GM19452 (cell line): ENCODE results near the gene CPNE5.
"Not testable (repeated sequence)": the region's sequence is repeated elsewhere in the genome, so short reads cannot be mapped to it uniquely, and the experiment has no call there.

Experiments
- ATAC-seq: cut with Tn5 transposase; IDR thresholded peaks from one replicate; pipeline ENCODE4 v1.9.1; 2021; ENCODE audit not compliant: unreplicated experiment

CPNE5 gene

DNA sequence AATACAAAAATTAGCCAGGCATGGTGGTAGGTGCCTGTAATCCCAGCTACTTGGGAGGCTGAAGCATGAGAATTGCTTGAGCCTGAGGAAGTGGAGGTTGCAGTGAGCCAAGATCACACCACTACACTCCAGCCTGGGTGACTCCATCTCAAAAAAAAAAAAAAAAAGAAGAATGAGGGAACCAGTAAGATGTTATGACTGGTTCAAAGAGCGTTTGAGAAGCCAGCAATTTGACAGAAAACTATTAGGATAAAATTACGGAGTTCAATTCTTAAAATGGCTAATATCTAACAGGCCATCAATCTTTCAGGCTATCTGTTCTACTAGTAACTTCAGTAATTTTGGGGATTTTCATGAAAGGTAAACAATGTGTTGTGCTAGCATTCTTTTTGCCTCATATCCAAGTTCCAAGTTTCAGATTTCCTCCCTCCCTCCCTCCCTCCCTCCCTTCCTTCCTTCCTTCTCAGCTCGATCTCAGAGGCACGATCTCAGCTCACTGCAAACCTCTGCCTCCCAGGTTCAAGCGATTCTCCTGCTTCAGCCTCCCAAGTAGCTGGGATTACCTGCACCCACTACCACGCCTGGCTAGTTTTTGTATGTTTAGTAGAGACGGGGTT lies 134.2 kb downstream of the CPNE5 start:
- not testable (repeated sequence) for ATAC-seq

DNA sequence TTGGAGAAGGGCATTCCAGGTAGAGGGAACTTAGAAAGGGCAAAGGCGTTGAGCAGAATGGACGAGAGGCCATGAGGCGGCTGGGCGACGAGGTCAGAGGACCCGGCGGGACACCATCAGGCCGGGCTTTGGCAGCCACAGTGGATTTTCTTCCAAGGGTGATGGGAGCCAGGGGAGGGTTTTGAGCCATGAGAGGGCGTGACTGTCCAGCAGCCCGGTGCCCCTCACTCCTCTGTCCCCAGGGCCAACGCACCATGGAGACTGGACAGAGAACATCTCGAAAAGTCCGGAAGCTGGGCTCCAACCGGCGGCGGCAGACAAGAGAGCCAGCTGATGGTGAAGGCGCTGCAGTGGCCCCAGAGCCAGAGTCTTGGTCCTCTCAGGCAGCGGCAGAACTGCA lies 135.3 kb downstream of the CPNE5 start:
- ATAC-seq, result no peak

DNA sequence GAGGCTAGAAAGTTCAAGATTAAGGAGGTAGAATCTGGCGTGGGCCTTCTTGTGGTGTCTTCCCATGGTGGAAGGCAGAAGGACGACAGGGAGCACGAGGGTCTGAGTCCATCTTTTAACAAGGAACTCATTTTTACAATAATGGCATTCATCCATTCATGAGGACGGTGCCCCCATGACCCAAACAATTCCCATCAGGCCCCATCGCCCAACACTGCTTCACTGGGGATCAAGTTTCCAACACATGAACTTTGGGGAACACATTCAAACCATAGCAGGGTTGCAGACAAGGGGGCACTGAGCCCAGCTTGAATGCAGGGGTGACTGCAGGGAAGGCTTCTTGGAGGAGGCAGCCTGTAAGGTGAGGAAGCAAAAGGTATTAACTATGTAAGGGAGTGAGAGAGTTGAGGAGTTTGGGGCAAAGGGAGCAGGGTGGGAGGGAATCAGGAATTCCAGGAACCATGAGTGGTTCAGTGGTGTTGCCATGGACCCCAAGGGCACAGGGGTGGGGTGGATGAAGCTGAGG lies 136.1 kb downstream of the CPNE5 start:
- no peak for ATAC-seq

DNA sequence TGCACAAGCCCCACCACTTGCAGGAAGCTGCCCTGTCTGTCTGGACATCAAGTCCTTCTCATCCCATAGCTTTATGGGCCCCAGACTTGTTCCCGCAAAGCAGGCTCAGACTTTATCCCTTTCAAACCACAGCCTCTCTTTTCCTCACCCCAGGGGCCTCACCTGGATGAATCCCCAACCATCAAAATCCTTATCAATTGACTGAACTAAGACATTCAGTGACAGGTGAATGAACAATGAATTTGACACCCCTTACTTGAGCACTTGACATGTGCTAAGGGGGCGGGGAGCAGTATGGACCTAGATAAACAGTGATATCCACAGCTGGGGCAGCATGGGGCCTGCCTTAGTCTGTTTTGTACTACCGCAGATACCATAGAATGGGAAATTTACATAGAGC lies 136.6 kb downstream of the CPNE5 start:
- ATAC-seq, result no peak

DNA sequence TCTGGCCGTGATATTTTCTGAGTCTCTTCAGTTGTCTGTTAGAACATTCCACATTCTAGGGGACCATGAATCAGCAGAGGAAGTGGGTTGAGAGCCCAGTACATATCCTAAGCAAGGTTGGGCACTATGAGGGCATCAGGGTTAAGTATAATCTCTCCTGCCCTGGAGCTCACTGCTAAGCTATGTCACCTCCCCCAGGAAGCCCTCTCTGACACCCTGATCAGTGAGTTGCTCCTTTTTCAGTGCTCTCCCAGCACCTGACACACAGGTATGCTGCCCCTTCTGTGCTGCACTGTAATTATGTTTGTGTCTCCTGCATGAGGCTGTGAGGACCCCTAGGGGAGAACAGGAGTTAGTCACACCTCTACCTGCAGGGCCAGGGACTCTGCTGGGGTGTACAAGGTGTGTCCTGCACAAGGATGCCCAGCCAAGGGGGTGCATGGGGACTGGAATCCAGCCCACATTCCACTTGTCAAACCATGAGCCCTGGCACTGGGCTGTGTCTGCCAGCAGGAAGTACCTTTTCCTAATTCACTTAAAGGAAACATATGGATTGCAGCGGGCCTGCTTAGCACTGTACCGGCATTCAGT lies 137.7 kb downstream of the CPNE5 start:
- ATAC-seq, result no peak

DNA sequence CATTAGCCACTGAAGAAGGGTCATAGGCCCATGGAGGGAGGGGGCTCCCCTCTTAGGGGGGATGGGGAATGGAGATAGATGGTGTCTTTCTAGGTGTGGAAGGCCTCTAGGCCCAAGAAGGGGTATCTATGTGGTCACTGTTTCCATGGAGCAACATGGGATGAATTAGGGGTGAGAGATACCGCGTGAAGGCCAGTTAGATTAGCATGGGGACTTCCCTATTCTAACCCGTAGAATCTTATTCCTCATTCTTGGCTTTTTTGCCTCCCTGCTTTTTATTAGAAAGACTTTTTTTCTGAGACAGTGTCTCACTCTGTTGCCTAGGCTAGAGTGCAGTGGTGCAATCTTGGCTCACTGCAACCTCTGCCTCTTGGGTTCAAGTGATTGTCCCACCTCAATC lies 138.4 kb downstream of the CPNE5 start:
- ATAC-seq, result no peak

DNA sequence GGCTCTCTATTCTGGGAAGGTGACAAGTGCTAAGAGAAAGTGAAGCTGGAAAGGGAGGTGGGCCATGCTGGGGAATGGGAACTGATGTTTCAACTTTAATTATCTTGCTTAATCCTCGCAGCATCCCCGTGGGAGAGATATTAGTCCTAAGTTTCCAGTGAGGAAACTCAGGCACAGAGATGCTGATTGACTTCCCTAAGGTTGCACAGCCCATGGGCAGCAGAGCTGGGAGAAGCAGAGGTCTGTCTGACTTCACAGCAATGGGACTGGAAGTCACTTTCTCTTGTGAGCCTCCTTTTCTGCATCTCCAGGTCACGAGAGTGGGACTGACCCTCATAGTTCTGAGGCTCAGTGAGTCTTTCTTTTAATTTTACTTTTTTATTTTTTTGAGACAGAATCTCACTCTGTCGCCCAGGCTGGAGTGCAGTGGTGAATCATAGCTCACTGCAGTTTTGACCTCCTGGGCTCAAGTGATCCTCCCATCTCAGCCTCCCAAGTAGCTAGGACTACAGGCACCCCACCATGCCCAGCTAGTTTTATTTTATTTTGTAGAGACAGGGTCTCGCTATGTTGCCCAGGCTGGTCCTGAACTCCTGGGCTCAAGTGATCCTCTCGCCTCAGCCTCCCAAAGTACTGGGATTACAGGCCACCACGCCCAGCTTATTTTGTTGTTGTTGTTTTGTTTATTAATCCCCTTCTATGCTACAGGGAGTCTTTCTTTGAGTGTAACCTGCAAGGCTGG lies 139.0 kb downstream of the CPNE5 start:
- no peak for ATAC-seq

DNA sequence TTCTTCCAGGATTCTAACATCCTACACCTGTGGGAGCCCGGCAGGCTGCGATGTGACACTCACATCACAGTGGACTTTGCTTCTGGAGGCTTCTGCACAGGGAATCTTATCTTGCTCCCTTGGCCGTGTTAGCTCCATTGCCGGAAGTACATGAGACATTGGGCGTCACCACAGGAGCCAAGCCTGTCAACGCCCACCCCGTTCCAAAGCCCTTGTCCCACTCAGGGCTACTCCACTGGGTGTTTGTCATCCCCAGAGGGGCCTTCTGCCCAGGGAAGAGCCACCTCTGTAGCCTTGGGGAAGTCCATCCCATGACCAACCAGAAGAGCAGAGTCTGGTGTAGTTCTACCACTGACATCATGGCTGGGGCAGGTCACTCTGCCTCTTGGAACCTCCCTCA lies 139.9 kb downstream of the CPNE5 start:
- no peak for ATAC-seq

DNA sequence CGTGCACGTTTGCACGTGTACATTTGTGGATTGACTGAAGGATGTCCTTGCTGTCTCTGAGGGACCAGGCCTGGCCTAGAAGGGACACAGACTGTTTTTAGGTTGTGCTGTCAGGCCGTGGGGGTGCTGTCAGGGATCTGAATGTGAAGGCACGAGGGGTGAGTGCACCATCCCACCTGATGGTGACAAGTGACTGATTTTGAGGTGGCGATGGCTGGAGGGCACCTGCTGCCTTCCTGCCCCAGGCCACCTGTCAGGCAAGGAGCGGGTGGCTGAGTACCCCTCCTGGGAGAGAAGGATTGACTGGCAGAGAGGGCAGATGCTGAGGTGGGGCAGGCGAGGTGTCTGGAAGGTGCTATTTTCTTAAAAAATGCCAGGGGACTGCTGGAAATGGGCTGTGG lies 140.4 kb downstream of the CPNE5 start:
- ATAC-seq, result no peak

DNA sequence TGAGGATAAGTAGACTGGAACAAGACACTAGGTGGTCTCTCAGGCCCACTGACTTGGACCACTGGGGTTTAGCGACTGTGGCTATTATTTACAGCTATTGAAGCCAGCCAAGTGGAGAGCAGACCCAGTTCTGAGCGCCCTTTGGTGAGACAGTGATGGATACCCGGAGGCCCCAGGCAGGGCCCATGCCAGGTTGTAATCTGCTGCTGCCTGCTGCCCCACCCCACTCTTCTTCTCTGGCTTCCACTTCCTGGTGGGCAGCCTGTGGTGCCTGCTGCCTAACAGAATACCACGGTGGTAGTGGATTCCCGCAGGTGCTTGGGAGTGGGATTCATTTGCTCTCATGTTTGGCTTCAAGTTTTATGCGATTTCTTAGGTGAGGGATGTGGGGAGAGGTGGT lies 141.0 kb downstream of the CPNE5 start:
- no peak for ATAC-seq

DNA sequence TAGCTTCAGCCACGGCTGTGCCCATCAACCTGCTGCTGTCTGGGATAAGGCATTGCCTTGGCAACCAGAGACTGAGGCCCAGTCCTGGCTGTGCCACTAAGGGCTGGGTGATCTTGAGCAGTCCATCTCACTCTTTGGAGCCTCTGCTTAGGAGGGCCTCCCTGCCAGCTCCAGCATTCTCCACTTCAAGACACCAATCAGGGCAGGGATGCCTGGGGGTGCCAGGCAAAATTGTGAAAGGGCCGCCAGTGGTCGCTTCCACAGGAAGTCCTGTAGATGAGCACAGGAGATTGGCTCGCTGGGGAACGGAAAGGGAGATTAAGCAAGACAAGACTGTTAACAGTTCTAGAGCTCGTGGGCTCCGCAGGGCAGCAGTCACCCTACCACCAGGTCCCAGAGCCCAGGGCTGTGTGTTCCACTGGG lies 141.8 kb downstream of the CPNE5 start, which contains the start of gene RAB44:
Gene RAB44 (plus strand): TSS at position 346 of the 423 bp plus-strand sequence. CDS start 6,410 bp downstream, outside the sequence.
- no peak for ATAC-seq

DNA sequence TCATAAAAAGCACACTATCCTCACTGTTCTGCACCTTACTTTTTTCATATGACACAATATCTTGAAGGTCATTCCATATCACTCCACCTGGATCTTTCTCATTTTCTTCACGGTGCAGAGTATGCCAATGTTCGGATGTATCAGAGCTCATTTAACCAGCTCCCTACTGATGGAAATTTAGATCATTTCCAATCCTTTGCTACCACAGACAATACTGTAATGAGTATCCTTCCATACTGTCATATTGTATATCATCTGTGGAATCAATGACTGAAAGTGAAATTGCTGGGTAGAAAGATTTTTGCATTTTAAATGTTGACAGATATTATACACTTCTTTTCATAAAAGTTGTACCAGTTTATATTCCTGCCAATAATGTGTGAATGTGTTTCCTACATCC lies 143.8 kb downstream of the CPNE5 start:
- no peak for ATAC-seq

DNA sequence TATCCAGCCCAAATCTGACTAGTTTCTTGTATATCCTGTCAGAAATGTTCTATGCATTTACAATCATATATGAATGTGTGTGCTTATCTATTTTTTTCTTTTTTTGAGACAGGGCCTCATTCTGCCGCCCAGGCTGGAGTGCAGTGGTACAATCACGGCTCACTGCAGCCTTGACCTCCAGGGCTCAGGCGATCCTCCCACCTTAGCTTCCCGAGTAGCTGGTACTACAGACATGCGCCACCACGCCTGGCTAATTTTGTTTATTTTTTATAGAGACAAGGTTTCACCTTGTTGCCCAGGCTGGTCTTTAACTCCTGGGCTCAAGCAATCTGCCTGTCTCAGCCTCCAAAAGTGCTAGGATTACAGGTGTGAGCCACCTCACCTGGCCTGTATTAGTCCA lies 144.6 kb downstream of the CPNE5 start:
- ATAC-seq, result no peak

DNA sequence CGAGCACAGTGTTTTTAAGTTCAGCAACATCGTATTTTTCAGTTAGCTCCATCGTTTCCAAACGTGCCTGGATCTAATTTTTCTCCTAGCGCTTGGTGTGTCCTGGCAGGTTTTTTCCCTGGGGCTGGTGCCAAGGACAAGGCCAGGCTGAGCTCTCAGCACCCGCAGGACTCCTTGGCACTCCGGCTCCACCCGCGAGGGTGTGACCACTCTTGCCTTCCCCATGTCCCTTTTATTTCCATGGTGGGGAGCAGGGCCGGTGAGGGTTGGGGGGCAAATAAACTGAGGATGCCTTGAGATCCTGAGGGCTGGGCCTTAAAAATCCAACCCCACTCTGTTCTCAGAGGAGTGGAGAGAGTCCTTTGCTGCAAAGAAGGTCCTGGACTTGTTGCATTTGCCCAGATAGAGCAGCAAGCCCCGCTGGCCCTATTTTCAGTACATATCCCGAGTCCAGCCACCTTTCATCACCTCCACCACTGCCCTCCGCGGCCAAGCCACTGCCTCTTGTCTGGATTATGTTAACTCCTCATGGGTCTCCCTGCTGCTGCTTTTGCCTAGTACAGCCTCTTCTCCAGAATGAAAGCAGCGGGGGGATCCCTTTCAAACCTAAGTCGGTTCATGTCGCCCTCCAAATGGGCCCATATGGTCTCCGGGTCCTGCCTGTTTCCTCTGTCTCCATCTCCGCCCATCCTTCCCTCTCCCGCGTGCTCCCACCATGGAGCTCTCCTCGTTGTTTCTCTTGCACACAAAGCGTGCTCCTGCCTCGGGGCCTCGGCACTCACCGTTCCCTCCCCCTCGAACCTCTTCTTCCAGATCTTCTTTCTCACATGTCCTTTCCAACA lies 146.2 kb downstream of the CPNE5 start:
- ATAC-seq, result no peak

DNA sequence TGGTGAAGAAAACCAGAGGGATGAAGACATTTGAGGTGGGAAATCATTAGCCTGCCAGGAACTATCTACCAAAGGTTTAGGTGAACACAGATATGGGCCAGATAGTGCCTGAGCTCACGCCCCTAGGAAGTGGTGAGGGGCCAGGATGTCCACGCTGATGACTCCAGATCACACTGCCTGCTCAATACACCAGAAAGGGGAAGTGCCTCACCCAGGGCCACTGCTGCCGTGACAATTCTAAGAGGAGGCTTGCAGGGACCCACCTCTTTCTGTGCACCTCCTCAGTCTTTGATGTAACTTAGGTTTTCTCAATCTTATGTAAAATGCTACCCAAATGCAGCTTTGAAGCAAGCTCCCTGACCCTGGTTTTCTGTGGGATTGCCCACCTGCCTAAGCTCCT lies 147.0 kb downstream of the CPNE5 start:
- ATAC-seq, result no peak

DNA sequence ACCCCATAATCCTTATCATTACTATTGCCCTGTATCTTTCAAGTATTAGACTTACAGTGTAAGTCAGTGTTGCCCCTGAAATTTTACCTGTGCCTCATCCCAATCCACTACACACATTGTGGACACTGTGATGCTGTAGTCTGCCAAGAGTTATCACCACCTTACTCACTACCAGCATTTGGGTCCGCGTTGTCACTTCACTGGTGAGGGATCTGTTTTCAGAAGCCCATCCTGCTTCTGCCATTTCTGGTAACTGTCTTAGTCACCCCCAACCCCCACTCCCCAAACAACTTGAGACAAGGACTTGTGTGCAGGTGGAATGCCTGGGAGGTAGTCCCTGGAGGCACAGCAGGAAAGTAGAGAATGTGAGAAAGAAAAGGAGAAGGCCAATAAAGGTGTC lies 147.6 kb downstream of the CPNE5 start:
- ATAC-seq, result no peak

DNA sequence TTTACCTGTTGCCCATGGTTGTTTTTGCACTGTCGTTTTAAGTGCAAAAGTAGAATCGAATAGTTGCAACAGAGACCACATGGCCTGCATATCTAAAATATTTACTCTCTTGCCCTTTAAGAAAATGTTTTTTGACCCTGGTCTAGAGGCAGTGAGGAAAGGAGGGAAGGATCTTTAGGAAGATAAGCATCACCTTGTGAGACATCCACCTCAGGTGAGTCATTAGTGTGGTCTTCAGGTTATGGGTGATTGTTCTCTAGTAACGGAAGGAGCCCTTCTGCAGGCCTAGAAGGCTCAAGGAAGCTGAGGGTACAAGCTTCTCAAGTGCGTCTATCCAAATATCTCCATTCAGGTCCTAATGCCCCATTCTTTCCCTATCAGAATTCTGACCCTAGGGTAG lies 148.2 kb downstream of the CPNE5 start:
- no peak for ATAC-seq
